MM.1S (cell line): ENCODE data around the gene LUZP1.

Experiments
- DNase-seq: peaks from one replicate; pipeline ENCODE4 v3.0.0-alpha.2; 2015
- H2AFZ ChIP-seq: fragments of 300-600 bp; sonication (generic); 2 replicates; pipeline ENCODE4 v1.6.0; 2016; ENCODE audit warnings: antibody characterized with exemption, low read length
- H3F3A ChIP-seq: fragments of 300-600 bp; sonication (generic); 2 replicates; pipeline ENCODE4 v1.6.1; 2016; ENCODE audit warnings: mild to moderate bottlenecking, antibody characterized with exemption, low read length, moderate library complexity, mixed read lengths; ENCODE audit not compliant: insufficient read depth
- H3K27ac ChIP-seq: fragments of 300-600 bp; sonication (generic); 2 replicates; pipeline ENCODE4 v1.5.1; 2016; ENCODE audit warnings: mild to moderate bottlenecking, low read length
- H3K27me3 ChIP-seq: fragments of 300-600 bp; sonication (generic); replicated peaks from 2 replicates; pipeline ENCODE4 v1.6.0; 2016; ENCODE audit warnings: low read length; ENCODE audit not compliant: insufficient read depth
- H3K36me3 ChIP-seq: fragments of 300-600 bp; sonication (generic); replicated peaks from 2 replicates; pipeline ENCODE4 v1.6.1; 2016; ENCODE audit warnings: mild to moderate bottlenecking, low read length, mixed read lengths; ENCODE audit not compliant: insufficient read depth
- H3K4me1 ChIP-seq: fragments of 300-600 bp; sonication (generic); 2 replicates; pipeline ENCODE4 v1.6.1; 2016; ENCODE audit warnings: low read length, mixed read lengths
- H3K4me2 ChIP-seq: fragments of 300-600 bp; sonication (generic); 2 replicates; pipeline ENCODE4 v1.6.0; 2016; ENCODE audit warnings: low read depth, low read length
- H3K4me3 ChIP-seq: fragments of 300-600 bp; sonication (generic); 2 replicates; pipeline ENCODE4 v1.5.1; 2016; ENCODE audit warnings: low read length, mixed read lengths
- H3K79me2 ChIP-seq: fragments of 300-600 bp; sonication (generic); 2 replicates; pipeline ENCODE4 v1.6.1; 2016; ENCODE audit warnings: mixed run types, low read length, mixed read lengths
- H3K9ac ChIP-seq: fragments of 300-600 bp; sonication (generic); 2 replicates; pipeline ENCODE4 v1.6.1; 2016; ENCODE audit warnings: low read length, mixed read lengths
- H3K9me2 ChIP-seq: fragments of 300-600 bp; sonication (generic); replicated peaks from 2 replicates; pipeline ENCODE4 v1.6.1; 2016; ENCODE audit warnings: mild to moderate bottlenecking, low read length, mixed read lengths; ENCODE audit not compliant: insufficient read depth
- H3K9me3 ChIP-seq: fragments of 300-600 bp; sonication (generic); replicated peaks from 2 replicates; pipeline ENCODE4 v1.6.1; 2016; ENCODE audit warnings: mild to moderate bottlenecking, low read length, mixed read lengths; ENCODE audit not compliant: insufficient read depth
- H4K20me1 ChIP-seq: fragments of 300-600 bp; sonication (generic); 2 replicates; pipeline ENCODE4 v1.6.1; 2016; ENCODE audit warnings: mild to moderate bottlenecking, low read length, moderate library complexity, mixed read lengths; ENCODE audit not compliant: insufficient read depth
- EZH2 ChIP-seq: fragments of 300-600 bp; sonication (generic); optimal IDR thresholded peaks from 2 replicates; pipeline ENCODE3; 2017; ENCODE audit warnings: low read depth, mild to moderate bottlenecking, antibody characterized with exemption, low read length, mixed read lengths
- EZH2phosphoT487 ChIP-seq: fragments of 300-600 bp; sonication (generic); IDR thresholded peaks from 2 replicates; pipeline ENCODE4 v1.6.1; 2018; ENCODE audit warnings: antibody characterized with exemption, low read length
- TF ChIP-seq, protein P1 (sequence below): fragments of 300-600 bp; sonication (generic); IDR thresholded peaks from 2 replicates; pipeline ENCODE4 v1.5.1; 2016; ENCODE audit warnings: antibody characterized with exemption, low read length, mixed read lengths

LUZP1 gene

DNA sequence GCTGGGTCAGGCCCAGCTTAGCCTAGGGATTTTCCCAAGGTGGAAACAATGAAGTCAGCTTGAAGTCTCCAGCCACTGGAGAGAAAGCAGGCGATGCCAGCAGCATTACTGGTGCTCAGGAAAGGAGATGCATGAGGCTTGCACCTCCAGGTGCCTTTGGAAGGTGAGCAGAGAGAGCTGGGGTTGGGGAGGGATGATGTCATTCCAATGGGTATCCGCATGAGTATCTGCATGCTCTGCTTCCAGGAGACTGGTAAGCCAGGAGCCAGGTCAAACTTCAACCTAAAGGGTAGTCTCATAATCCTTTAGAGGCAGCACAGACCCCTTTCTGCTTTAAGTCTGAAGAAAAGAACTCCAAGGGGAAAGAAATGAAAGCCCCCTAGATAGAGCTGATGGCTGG, 80.6 kb downstream of the LUZP1 start:
- TF ChIP-seq EZH2phosphoT487 (no peak), EZH2 (no peak)
- TF ChIP-seq, protein P1, sequence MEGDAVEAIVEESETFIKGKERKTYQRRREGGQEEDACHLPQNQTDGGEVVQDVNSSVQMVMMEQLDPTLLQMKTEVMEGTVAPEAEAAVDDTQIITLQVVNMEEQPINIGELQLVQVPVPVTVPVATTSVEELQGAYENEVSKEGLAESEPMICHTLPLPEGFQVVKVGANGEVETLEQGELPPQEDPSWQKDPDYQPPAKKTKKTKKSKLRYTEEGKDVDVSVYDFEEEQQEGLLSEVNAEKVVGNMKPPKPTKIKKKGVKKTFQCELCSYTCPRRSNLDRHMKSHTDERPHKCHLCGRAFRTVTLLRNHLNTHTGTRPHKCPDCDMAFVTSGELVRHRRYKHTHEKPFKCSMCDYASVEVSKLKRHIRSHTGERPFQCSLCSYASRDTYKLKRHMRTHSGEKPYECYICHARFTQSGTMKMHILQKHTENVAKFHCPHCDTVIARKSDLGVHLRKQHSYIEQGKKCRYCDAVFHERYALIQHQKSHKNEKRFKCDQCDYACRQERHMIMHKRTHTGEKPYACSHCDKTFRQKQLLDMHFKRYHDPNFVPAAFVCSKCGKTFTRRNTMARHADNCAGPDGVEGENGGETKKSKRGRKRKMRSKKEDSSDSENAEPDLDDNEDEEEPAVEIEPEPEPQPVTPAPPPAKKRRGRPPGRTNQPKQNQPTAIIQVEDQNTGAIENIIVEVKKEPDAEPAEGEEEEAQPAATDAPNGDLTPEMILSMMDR = no peak
- H3K27ac ChIP-seq = no peak overlapping the region

DNA sequence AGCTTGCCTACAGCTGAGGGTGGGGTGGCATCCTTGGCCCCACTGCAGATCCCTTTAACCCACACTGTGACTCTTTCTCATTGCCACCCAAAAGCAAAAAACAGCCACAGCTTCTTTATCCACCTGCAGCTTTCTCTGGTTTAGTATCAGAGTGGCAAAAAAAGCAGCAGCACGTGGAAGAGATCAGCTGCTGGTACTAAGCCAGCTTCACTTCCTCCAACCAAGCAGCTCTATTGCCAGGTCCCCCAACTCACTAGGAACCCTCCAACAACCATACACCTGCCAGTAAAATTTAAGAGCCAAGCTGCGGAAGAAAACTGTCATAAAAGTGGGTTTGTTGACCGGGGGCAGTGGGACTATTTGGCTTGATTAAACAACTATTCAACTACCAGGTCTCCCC, 83.0 kb downstream of the LUZP1 start:
- Histone ChIP-seq H3K27ac (no peak overlapping the region), H3K27me3 (no peaks in the 10 kb centered on the region), H3K4me1 (no peaks in the 10 kb centered on the region), H3K4me3 (no peak overlapping the region), H3F3A (no peaks in the 10 kb centered on the region), H3K9ac (no peak overlapping the region), H3K79me2 (no peaks in the 10 kb centered on the region), H3K4me2 (no peak overlapping the region), H3K36me3 (peaks cover 6% of the 10 kb centered on the region; the same call in 1 of the 2 replicates), H4K20me1 (no peaks in the 10 kb centered on the region), H3K9me2 (no peaks in the 10 kb centered on the region), H2AFZ (no peak overlapping the region), H3K9me3 (no peaks in the 10 kb centered on the region)
- no peak for DNase-seq
- TF ChIP-seq, protein P1 = no peak
- TF ChIP-seq EZH2phosphoT487 = no peak

More for the DNA sequence above, 80.6 kb downstream of the LUZP1 start:
- Histone ChIP-seq H3K79me2 (no peaks in the 10 kb centered on the region), H3K4me1 (no peaks in the 10 kb centered on the region), H3K36me3 (peaks cover 6% of the 10 kb centered on the region; the same call in 1 of the 2 replicates), H2AFZ (no peak overlapping the region), H3F3A (no peaks in the 10 kb centered on the region), H4K20me1 (no peaks in the 10 kb centered on the region), H3K9me2 (no peaks in the 10 kb centered on the region), H3K9ac (no peak overlapping the region), H3K4me2 (no peak overlapping the region), H3K9me3 (no peaks in the 10 kb centered on the region), H3K4me3 (no peak overlapping the region), H3K27me3 (no peaks in the 10 kb centered on the region)
- no peak for DNase-seq

GRCh38 chr1:23084880-23085279, 83.8 kb downstream of the LUZP1 start:
- no peak overlapping the region for H2AFZ ChIP-seq
- H3K79me2 ChIP-seq = no peaks in the 10 kb centered on the region
- no peaks in the 10 kb centered on the region for H3K9me2 ChIP-seq
- H3K27me3 ChIP-seq = no peaks in the 10 kb centered on the region
- H3K9me3 ChIP-seq = no peaks in the 10 kb centered on the region
- no peaks in the 10 kb centered on the region for H3F3A ChIP-seq
- DNase-seq = no peak
- TF ChIP-seq EZH2phosphoT487 (no peak), EZH2 (no peak)
- TF ChIP-seq, protein P1 = no peak
- H3K4me2 ChIP-seq = no peak overlapping the region
- H3K36me3 ChIP-seq = peaks cover 6% of the 10 kb centered on the region; the same call in 1 of the 2 replicates
- H4K20me1 ChIP-seq = no peaks in the 10 kb centered on the region
- no peaks in the 10 kb centered on the region for H3K4me1 ChIP-seq
- no peak overlapping the region for H3K27ac ChIP-seq
- H3K9ac ChIP-seq = no peak overlapping the region
- H3K4me3 ChIP-seq = no peak overlapping the region
